DOHH2 (cell line): ENCODE measurements around the gene POLE3.

Experiments
- H3F3A ChIP-seq: fragments of 200-600 bp; sonication (generic), shearing (Covaris generic); 2 replicates; pipeline ENCODE4 v1.6.0; 2016; ENCODE audit warnings: antibody characterized with exemption, mild to moderate bottlenecking; ENCODE audit not compliant: control insufficient read depth, insufficient read depth
- H3K27ac ChIP-seq: fragments of 200-600 bp; sonication (generic); 2 replicates; pipeline ENCODE4 v1.5.1; 2014; ENCODE audit warnings: low read depth, mild to moderate bottlenecking, low read length, moderate library complexity
- H3K27me3 ChIP-seq: fragments of 200-600 bp; sonication (generic); 2 replicates; pipeline ENCODE4 v1.6.1; 2014; ENCODE audit warnings: mild to moderate bottlenecking, low read length, mixed read lengths; ENCODE audit not compliant: control insufficient read depth
- H3K36me3 ChIP-seq: fragments of 200-600 bp; sonication (generic); 2 replicates; pipeline ENCODE4 v1.6.1; 2014; ENCODE audit warnings: mild to moderate bottlenecking, low read length, moderate library complexity, mixed read lengths; ENCODE audit not compliant: control insufficient read depth
- H3K4me1 ChIP-seq: fragments of 200-600 bp; sonication (generic); 2 replicates; pipeline ENCODE4 v1.6.1; 2014; ENCODE audit warnings: mild to moderate bottlenecking, low read length, mixed read lengths; ENCODE audit not compliant: control insufficient read depth
- H3K4me2 ChIP-seq: fragments of 200-600 bp; sonication (generic); 2 replicates; pipeline ENCODE4 v1.6.0; 2014; ENCODE audit warnings: mild to moderate bottlenecking, low read length, moderate library complexity
- H3K4me3 ChIP-seq: fragments of 200-600 bp; sonication (generic); 2 replicates; pipeline ENCODE4 v1.5.1; 2014; ENCODE audit warnings: mild to moderate bottlenecking, low read length, mixed read lengths
- H3K79me2 ChIP-seq: fragments of 200-600 bp; sonication (generic); 2 replicates; pipeline ENCODE4 v1.6.1; 2014; ENCODE audit warnings: mild to moderate bottlenecking, low read length, mixed read lengths; ENCODE audit not compliant: control insufficient read depth
- H3K9me2 ChIP-seq: fragments of 200-600 bp; sonication (generic); replicated peaks from 2 replicates; pipeline ENCODE4 v1.6.1; 2014; ENCODE audit warnings: mild to moderate bottlenecking, low read length, mixed read lengths; ENCODE audit not compliant: control insufficient read depth
- H3K9me3 ChIP-seq: fragments of 200-600 bp; sonication (generic); 2 replicates; pipeline ENCODE4 v1.6.1; 2014; ENCODE audit warnings: antibody characterized with exemption, low read length, mixed read lengths; ENCODE audit not compliant: control insufficient read depth, insufficient read depth
- H4K20me1 ChIP-seq: fragments of 200-600 bp; sonication (generic); 2 replicates; pipeline ENCODE4 v1.6.0; 2014; ENCODE audit warnings: low read depth, mild to moderate bottlenecking, antibody characterized with exemption, low read length, moderate library complexity; ENCODE audit not compliant: control insufficient read depth, insufficient read depth
- CTCF ChIP-seq: fragments of 200-600 bp; sonication (generic); IDR thresholded peaks from one replicate; pipeline ENCODE4 v1.5.1; 2014; ENCODE audit warnings: antibody characterized with exemption, mild to moderate bottlenecking, low read depth, low read length; ENCODE audit not compliant: poor library complexity, severe bottlenecking
- EZH2phosphoT487 ChIP-seq: fragments of 200-600 bp; sonication (generic); IDR thresholded peaks from 2 replicates; pipeline ENCODE4 v1.6.1; 2017; ENCODE audit warnings: borderline replicate concordance, mild to moderate bottlenecking, antibody characterized with exemption, low read length, moderate library complexity, mixed read lengths

Gene POLE3

GRCh38 chr9:113363336-113363735, 47.1 kb downstream of the POLE3 start:
- H3F3A ChIP-seq = no peaks in the 10 kb centered on the region
- H4K20me1 ChIP-seq = no peaks in the 10 kb centered on the region
- no peak overlapping the region for H3K4me2 ChIP-seq
- H3K9me2 ChIP-seq = no peaks in the 10 kb centered on the region
- H3K27me3 ChIP-seq = peaks cover 9% of the 10 kb centered on the region
- TF ChIP-seq EZH2phosphoT487 = no peak
- TF ChIP-seq CTCF = no peak
- no peaks in the 10 kb centered on the region for H3K36me3 ChIP-seq
- H3K4me1 ChIP-seq = no peaks in the 10 kb centered on the region
- H3K9me3 ChIP-seq = no peaks in the 10 kb centered on the region
- H3K79me2 ChIP-seq = no peaks in the 10 kb centered on the region
- H3K4me3 ChIP-seq = no peak overlapping the region
- H3K27ac ChIP-seq = no peak overlapping the region

- Histone ChIP-seq H3K27me3 (peaks cover 17% of the 10 kb centered on the region), H3K27ac (no peak overlapping the region), H3K9me2 (no peaks in the 10 kb centered on the region), H3K79me2 (no peaks in the 10 kb centered on the region), H3K4me3 (no peak overlapping the region), H3K36me3 (no peaks in the 10 kb centered on the region), H3K4me1 (no peaks in the 10 kb centered on the region), H3K4me2 (no peak overlapping the region), H3F3A (no peaks in the 10 kb centered on the region), H4K20me1 (no peaks in the 10 kb centered on the region), H3K9me3 (no peaks in the 10 kb centered on the region)
- TF ChIP-seq EZH2phosphoT487 (no peak), CTCF (no peak)
Observed at GRCh38 chr9:113361304-113362018, 49.0 kb downstream of the POLE3 start.

GRCh38 chr9:113360242-113360842, 50.1 kb downstream of the POLE3 start:
- no peak overlapping the region for H3K4me2 ChIP-seq
- no peak overlapping the region for H3K4me3 ChIP-seq
- H3K27ac ChIP-seq = no peak overlapping the region
- H3K9me2 ChIP-seq = no peaks in the 10 kb centered on the region
- H3K36me3 ChIP-seq = no peaks in the 10 kb centered on the region
- H3K79me2 ChIP-seq = no peaks in the 10 kb centered on the region
- peaks cover 18% of the 10 kb centered on the region for H3K27me3 ChIP-seq
- H3K9me3 ChIP-seq = no peaks in the 10 kb centered on the region
- no peaks in the 10 kb centered on the region for H3F3A ChIP-seq
- H3K4me1 ChIP-seq = no peaks in the 10 kb centered on the region
- TF ChIP-seq EZH2phosphoT487 = no peak
- TF ChIP-seq CTCF = no peak
- no peaks in the 10 kb centered on the region for H4K20me1 ChIP-seq
